HUES6 (cell line): Measurements from ENCODE around the gene ESPNL.
"Not testable (repeated sequence)": the region's sequence is repeated elsewhere in the genome, so short reads cannot be mapped to it uniquely, and the experiment has no call there.

ENCODE experiments used
- H3K27ac ChIP-seq: 2 replicates; pipeline ENCODE4 v1.7.0; 2013; ENCODE audit warnings: low read depth, mild to moderate bottlenecking, low read length, inconsistent platforms
- H3K27me3 ChIP-seq: 2 replicates; pipeline ENCODE4 v1.6.1; 2013; ENCODE audit warnings: low read length; ENCODE audit not compliant: control insufficient read depth, insufficient read depth
- H3K36me3 ChIP-seq: 2 replicates; pipeline ENCODE4 v1.6.1; 2013; ENCODE audit warnings: low read length; ENCODE audit not compliant: control insufficient read depth, insufficient read depth
- H3K4me1 ChIP-seq: 2 replicates; pipeline ENCODE4 v1.6.1; 2013; ENCODE audit warnings: low read length; ENCODE audit not compliant: control insufficient read depth, insufficient read depth
- H3K4me3 ChIP-seq: 2 replicates; pipeline ENCODE4 v1.5.1; 2013; ENCODE audit warnings: low read depth, low read length
- H3K9ac ChIP-seq: one replicate; pipeline ENCODE4 v1.6.1; 2013; ENCODE audit warnings: mild to moderate bottlenecking, low read length
- H3K9me3 ChIP-seq: 2 replicates; pipeline ENCODE4 v1.6.1; 2013; ENCODE audit warnings: low read depth, low read length; ENCODE audit not compliant: control insufficient read depth, insufficient read depth

The ESPNL gene

GRCh38 chr2:238063414-238064189 lies 36.5 kb upstream of the ESPNL start:
- H3K27ac ChIP-seq = no peak overlapping the region
- no peak overlapping the region for H3K4me3 ChIP-seq
- H3K9me3 ChIP-seq = no peaks in the 10 kb centered on the region
- peaks cover 44% of the 10 kb centered on the region for H3K36me3 ChIP-seq
- 0 out of 2 replicates have a peak, but pooled peaks cover 6% of the 10 kb centered on the region for H3K4me1 ChIP-seq
- no peak overlapping the region for H3K9ac ChIP-seq
- H3K27me3 ChIP-seq = no peaks in the 10 kb centered on the region

GRCh38 chr2:238064376-238064775 lies 35.8 kb upstream of the ESPNL start:
- no peak overlapping the region for H3K9ac ChIP-seq
- H3K4me3 ChIP-seq = no peak overlapping the region
- H3K27ac ChIP-seq = no peak overlapping the region
- H3K27me3 ChIP-seq = no peaks in the 10 kb centered on the region
- no peaks in the 10 kb centered on the region for H3K9me3 ChIP-seq
- H3K4me1 ChIP-seq = 0 out of 2 replicates have a peak, but pooled peaks cover 5% of the 10 kb centered on the region
- peaks cover 52% of the 10 kb centered on the region for H3K36me3 ChIP-seq

GRCh38 chr2:238065071-238065846 lies 34.9 kb upstream of the ESPNL start:
- no peaks in the 10 kb centered on the region for H3K4me1 ChIP-seq
- H3K9ac ChIP-seq = no peak overlapping the region
- H3K27ac ChIP-seq = no peak overlapping the region
- no peak overlapping the region for H3K4me3 ChIP-seq
- H3K9me3 ChIP-seq = no peaks in the 10 kb centered on the region
- H3K27me3 ChIP-seq = no peaks in the 10 kb centered on the region
- H3K36me3 ChIP-seq = peaks cover 59% of the 10 kb centered on the region

- Histone ChIP-seq H3K27me3 (no peaks in the 10 kb centered on the region), H3K36me3 (peaks cover 64% of the 10 kb centered on the region), H3K4me1 (no peaks in the 10 kb centered on the region), H3K4me3 (no peak overlapping the region), H3K27ac (no peak overlapping the region), H3K9ac (no peak overlapping the region), H3K9me3 (no peaks in the 10 kb centered on the region)
Observed at GRCh38 chr2:238066218-238066617, 33.9 kb upstream of the ESPNL start.

- not testable (repeated sequence) for H3K4me3 ChIP-seq, H3K27me3 ChIP-seq, H3K27ac ChIP-seq, H3K4me1 ChIP-seq, H3K9ac ChIP-seq, H3K9me3 ChIP-seq
- peaks cover 68% of the 10 kb centered on the region for H3K36me3 ChIP-seq
Observed at GRCh38 chr2:238066718-238067117, 33.4 kb upstream of the ESPNL start.

- no peaks in the 10 kb centered on the region for H3K27me3 ChIP-seq
- H3K27ac ChIP-seq = no peak overlapping the region
- H3K36me3 ChIP-seq = peaks cover 81% of the 10 kb centered on the region
- no peaks in the 10 kb centered on the region for H3K4me1 ChIP-seq
- no peak overlapping the region for H3K4me3 ChIP-seq
- no peak overlapping the region for H3K9ac ChIP-seq
- no peaks in the 10 kb centered on the region for H3K9me3 ChIP-seq
Observed at GRCh38 chr2:238067939-238068338, 32.2 kb upstream of the ESPNL start.

- Histone ChIP-seq H3K4me1 (no peaks in the 10 kb centered on the region), H3K9me3 (no peaks in the 10 kb centered on the region), H3K4me3 (no peak overlapping the region), H3K36me3 (peaks cover 89% of the 10 kb centered on the region), H3K27me3 (no peaks in the 10 kb centered on the region), H3K27ac (no peak overlapping the region), H3K9ac (no peak overlapping the region)
Observed at GRCh38 chr2:238069021-238069709, 31.0 kb upstream of the ESPNL start.

- H3K4me3 ChIP-seq = no peak overlapping the region
- peaks cover 88% of the 10 kb centered on the region for H3K36me3 ChIP-seq
- H3K9me3 ChIP-seq = no peaks in the 10 kb centered on the region
Observed at GRCh38 chr2:238069877-238070276, 30.3 kb upstream of the ESPNL start.

GRCh38 chr2:238075397-238075796 lies 24.7 kb upstream of the ESPNL start:
- Histone ChIP-seq H3K9me3 (no peaks in the 10 kb centered on the region), H3K9ac (no peak overlapping the region), H3K27me3 (no peaks in the 10 kb centered on the region), H3K4me3 (no peak overlapping the region), H3K36me3 (peaks cover 54% of the 10 kb centered on the region), H3K27ac (no peak overlapping the region), H3K4me1 (0 out of 2 replicates have a peak, but pooled peaks cover 5% of the 10 kb centered on the region)

More at GRCh38 chr2:238069877-238070276, 30.3 kb upstream of the ESPNL start:
- no peaks in the 10 kb centered on the region for H3K4me1 ChIP-seq
- H3K9ac ChIP-seq = no peak overlapping the region
- no peak overlapping the region for H3K27ac ChIP-seq
- no peaks in the 10 kb centered on the region for H3K27me3 ChIP-seq

GRCh38 chr2:238077292-238077691 lies 22.8 kb upstream of the ESPNL start:
- Histone ChIP-seq H3K9me3 (no peaks in the 10 kb centered on the region), H3K4me3 (no peak overlapping the region), H3K27ac (peak overlapping the region; percentile 87), H3K4me1 (0 out of 2 replicates have a peak, but pooled peaks cover 5% of the 10 kb centered on the region), H3K36me3 (peaks cover 59% of the 10 kb centered on the region), H3K9ac (peak overlapping the region; percentile 12), H3K27me3 (no peaks in the 10 kb centered on the region)
